HEK293T (cell line): ENCODE measurements around the gene MEGF8.
A peak's percentile ranks its signal among the peaks of the same experiment; 100 is the strongest.

Experiments used
- CTCF ChIA-PET: fragments of 350-600 bp; formaldehyde crosslinking; extraction: SDS; loops from one replicate; lab custom pipeline; 2021; ENCODE audit warnings: antibody characterized with exemption, inconsistent platforms; lab: Yijun Ruan, JAX
- POLR2A ChIA-PET: fragments of 350-600 bp; formaldehyde crosslinking; extraction: SDS; loops from one replicate; lab custom pipeline; 2020; ENCODE audit warnings: antibody characterized with exemption, inconsistent platforms; lab: Yijun Ruan, JAX
- DNase-seq: peaks from one replicate; pipeline ENCODE4 v3.0.0; 2012; ENCODE audit warnings: mixed read lengths; ENCODE audit errors: extremely low spot score
- ARNT ChIP-seq: fragments of 450-650 bp; IDR thresholded peaks from 2 replicates; pipeline ENCODE4 v1.6.1; 2017; ENCODE audit warnings: mild to moderate bottlenecking
- BHLHE40 ChIP-seq: fragments of 450-650 bp; IDR thresholded peaks from 2 replicates; pipeline ENCODE4 v1.6.1; 2016; ENCODE audit warnings: mild to moderate bottlenecking, moderate library complexity, borderline replicate concordance
- CTBP1 ChIP-seq: fragments of 450-650 bp; IDR thresholded peaks from 2 replicates; pipeline ENCODE4 v1.6.1; 2016; ENCODE audit warnings: borderline replicate concordance
- ELF4 ChIP-seq: fragments of 450-650 bp; IDR thresholded peaks from 2 replicates; pipeline ENCODE4 v1.6.1; 2017; ENCODE audit warnings: antibody characterized with exemption
- FOXA1 ChIP-seq: fragments of 450-650 bp; IDR thresholded peaks from 2 replicates; pipeline ENCODE4 v1.6.1; 2016; ENCODE audit warnings: mild to moderate bottlenecking
- FOXK2 ChIP-seq: fragments of 450-650 bp; IDR thresholded peaks from 2 replicates; pipeline ENCODE4 v1.6.1; 2016; ENCODE audit warnings: mild to moderate bottlenecking
- FOXM1 ChIP-seq: fragments of 450-650 bp; IDR thresholded peaks from 2 replicates; pipeline ENCODE4 v1.6.1; 2017; ENCODE audit warnings: mild to moderate bottlenecking, borderline replicate concordance
- HDGF ChIP-seq: fragments of 450-650 bp; IDR thresholded peaks from 2 replicates; pipeline ENCODE4 v1.6.1; 2017; ENCODE audit warnings: antibody characterized with exemption, borderline replicate concordance
- L3MBTL2 ChIP-seq: fragments of 450-650 bp; conservative IDR thresholded peaks from 2 replicates; pipeline ENCODE4 v1.6.1; 2016; ENCODE audit warnings: mild to moderate bottlenecking
- LEF1 ChIP-seq: fragments of 450-650 bp; IDR thresholded peaks from 2 replicates; pipeline ENCODE4 v1.6.1; 2017; ENCODE audit warnings: mild to moderate bottlenecking, borderline replicate concordance
- NFRKB ChIP-seq: fragments of 450-650 bp; IDR thresholded peaks from 2 replicates; pipeline ENCODE4 v1.6.1; 2016; ENCODE audit warnings: mild to moderate bottlenecking, moderate library complexity
- SP1 ChIP-seq: fragments of 450-650 bp; IDR thresholded peaks from 2 replicates; pipeline ENCODE4 v1.6.1; 2017
- SUZ12 ChIP-seq: fragments of 450-650 bp; IDR thresholded peaks from 2 replicates; pipeline ENCODE4 v1.6.1; 2016; ENCODE audit warnings: mild to moderate bottlenecking
- TARDBP ChIP-seq: fragments of 450-650 bp; IDR thresholded peaks from 2 replicates; pipeline ENCODE4 v1.6.1; 2016
- ZNF384 ChIP-seq: fragments of 450-650 bp; IDR thresholded peaks from 2 replicates; pipeline ENCODE4 v1.6.1; 2016
- TF ChIP-seq, protein P1 (sequence below): fragments of 450-650 bp; IDR thresholded peaks from 2 replicates; pipeline ENCODE4 v1.6.1; 2016

MEGF8 gene

GRCh38 chr19:42309686-42310085 is 15.7 kb upstream of the MEGF8 start:
- TF ChIP-seq SP1 (no peak), HDGF (no peak), SUZ12 (no peak), CTBP1 (no peak), ELF4 (no peak), FOXK2 (no peak), TARDBP (no peak), L3MBTL2 (no peak), ARNT (no peak)
- DNase-seq: no peak
- ChIA-PET CTCF (no interaction called here), POLR2A (no interaction called here)

GRCh38 chr19:42311657-42312056 is 13.8 kb upstream of the MEGF8 start:
- CTCF ChIA-PET: interaction anchor here (0.7 kb wide), 2 partner anchors 29 to 68 kb away, joined by 3 read pairs; no protein-coding TSS in a partner anchor
- POLR2A ChIA-PET: interaction anchor here (1.7 kb wide), 1 partner anchor 85 kb away, joined by 4 read pairs; no protein-coding TSS in a partner anchor
- TF ChIP-seq FOXK2: no peak
- TF ChIP-seq, protein P1, sequence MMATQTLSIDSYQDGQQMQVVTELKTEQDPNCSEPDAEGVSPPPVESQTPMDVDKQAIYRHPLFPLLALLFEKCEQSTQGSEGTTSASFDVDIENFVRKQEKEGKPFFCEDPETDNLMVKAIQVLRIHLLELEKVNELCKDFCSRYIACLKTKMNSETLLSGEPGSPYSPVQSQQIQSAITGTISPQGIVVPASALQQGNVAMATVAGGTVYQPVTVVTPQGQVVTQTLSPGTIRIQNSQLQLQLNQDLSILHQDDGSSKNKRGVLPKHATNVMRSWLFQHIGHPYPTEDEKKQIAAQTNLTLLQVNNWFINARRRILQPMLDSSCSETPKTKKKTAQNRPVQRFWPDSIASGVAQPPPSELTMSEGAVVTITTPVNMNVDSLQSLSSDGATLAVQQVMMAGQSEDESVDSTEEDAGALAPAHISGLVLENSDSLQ: no peak
- no peak for TF ChIP-seq NFRKB
- no peak for TF ChIP-seq TARDBP
- no peak for TF ChIP-seq CTBP1
- TF ChIP-seq SUZ12: no peak
- no peak for TF ChIP-seq BHLHE40

DNA sequence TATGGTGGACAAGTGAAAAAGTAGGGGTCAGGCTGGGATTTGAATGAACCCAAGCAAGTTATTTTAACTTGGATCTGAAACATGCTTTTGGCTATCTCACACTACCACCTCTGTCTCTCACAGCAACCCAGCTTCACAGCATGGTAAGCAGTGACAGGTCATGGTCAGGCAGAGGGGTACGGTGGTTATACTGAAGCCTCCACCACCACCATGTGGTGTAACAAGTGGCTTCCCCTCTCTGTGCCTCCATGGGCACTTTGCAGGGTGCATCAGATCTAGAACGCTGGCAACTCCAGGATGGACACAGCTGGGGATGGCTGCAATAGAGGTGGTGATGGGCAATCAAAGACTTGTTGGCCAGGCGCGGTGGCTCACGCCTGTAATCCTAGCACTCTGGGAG is 13.1 kb upstream of the MEGF8 start:
- ChIA-PET POLR2A (interaction anchor here (1.7 kb wide), 1 partner anchor 84 kb away, joined by 4 read pairs; no protein-coding TSS in a partner anchor), CTCF (interaction anchor here (0.7 kb wide), 2 partner anchors 30 to 69 kb away, joined by 3 read pairs; no protein-coding TSS in a partner anchor)
- no peak for DNase-seq
- no peak for TF ChIP-seq FOXA1
- no peak for TF ChIP-seq SP1
- TF ChIP-seq L3MBTL2: no peak
- no peak for TF ChIP-seq TARDBP
- no peak for TF ChIP-seq ARNT
- no peak for TF ChIP-seq LEF1
- TF ChIP-seq ZNF384: no peak
- TF ChIP-seq BHLHE40: no peak
- TF ChIP-seq NFRKB: no peak
- TF ChIP-seq, protein P1: no peak
- TF ChIP-seq ELF4: no peak
- no peak for TF ChIP-seq HDGF
- TF ChIP-seq SUZ12: no peak
- TF ChIP-seq CTBP1: no peak
- TF ChIP-seq FOXK2: no peak
- no peak for TF ChIP-seq FOXM1

More at GRCh38 chr19:42311657-42312056, 13.8 kb upstream of the MEGF8 start:
- peak; percentile 31 for DNase-seq

- ChIA-PET CTCF (no interaction called here), POLR2A (interaction anchor here (0.7 to 1.7 kb wide), 3 partner anchors 70 to 83 kb away, joined by 3 to 4 read pairs (median 4); no protein-coding TSS in a partner anchor)
- peak; percentile 81 for DNase-seq
- TF ChIP-seq FOXM1: peak; percentile 72; the same call in 1 of the 2 replicates
- TF ChIP-seq FOXA1: no peak
- peak; percentile 40 for TF ChIP-seq L3MBTL2
These were observed 12.2 kb upstream of the MEGF8 start, which contains the start of gene TMEM145 for GRCh38 chr19:42313096-42313839. TSS of gene TMEM145 (plus strand) at chr19:42313309. CDS start at chr19:42313377, 68 bp downstream.

DNA sequence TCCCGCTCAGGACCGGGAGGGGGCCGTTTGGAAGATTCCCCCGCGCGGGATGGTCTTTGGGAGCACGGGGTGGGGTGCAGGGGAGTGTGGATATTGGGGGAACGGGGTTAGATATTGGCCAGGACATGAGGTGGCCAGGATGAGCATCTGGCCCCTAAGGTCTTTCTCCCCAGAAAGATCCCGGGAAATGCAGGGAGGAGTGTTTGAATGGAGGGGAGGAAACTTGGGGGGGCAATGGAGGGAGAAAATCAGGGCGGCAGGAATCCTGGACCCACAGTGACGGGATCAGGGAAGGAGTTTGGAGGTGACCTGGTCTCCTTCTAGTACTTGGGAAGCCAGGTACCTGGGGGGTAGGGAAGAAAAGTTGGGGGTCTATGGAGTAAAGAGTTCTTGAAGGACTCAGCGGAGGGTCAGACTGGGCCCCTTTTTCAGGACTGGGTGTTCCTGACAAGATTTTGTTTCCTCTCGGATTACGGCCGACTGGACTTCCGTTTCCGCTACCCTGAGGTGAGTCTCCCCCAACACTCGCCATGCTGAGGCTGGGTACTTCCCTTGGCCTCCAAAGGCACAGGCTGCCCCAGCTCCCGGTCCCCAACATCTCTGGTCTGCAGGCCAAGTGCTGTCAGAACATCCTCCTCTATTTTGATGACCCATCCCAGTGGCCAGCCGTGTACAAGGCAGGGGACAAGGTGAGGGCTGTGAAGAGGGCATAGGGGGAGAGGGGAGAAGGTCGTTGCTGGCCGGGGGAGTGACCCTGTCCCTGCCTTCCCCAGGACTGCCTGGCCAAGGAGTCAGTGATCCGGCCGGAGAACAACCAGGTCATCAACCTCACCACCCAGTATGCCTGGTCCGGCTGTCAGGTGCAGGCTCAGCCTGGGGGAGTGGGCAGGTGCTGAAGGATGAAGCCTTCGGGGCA is 11.3 kb upstream of the MEGF8 start:
- CTCF ChIA-PET: no interaction called here
- DNase-seq: no peak
- POLR2A ChIA-PET: interaction anchor here (0.7 to 1.5 kb wide), 2 partner anchors 70 to 83 kb away, joined by 3 to 4 read pairs; no protein-coding TSS in a partner anchor

GRCh38 chr19:42315024-42315423 is 10.4 kb upstream of the MEGF8 start:
- ChIA-PET CTCF (no interaction called here), POLR2A (no interaction called here)
- no peak for TF ChIP-seq L3MBTL2
- no peak for TF ChIP-seq ARNT
- DNase-seq: no peak

More for the DNA sequence above, 11.3 kb upstream of the MEGF8 start:
- TF ChIP-seq SUZ12: no peak
- no peak for TF ChIP-seq HDGF
- no peak for TF ChIP-seq ARNT
- no peak for TF ChIP-seq BHLHE40
- TF ChIP-seq SP1: no peak
- no peak for TF ChIP-seq ELF4
- TF ChIP-seq L3MBTL2: no peak
- TF ChIP-seq LEF1: no peak
